Retina (tissue), 1 donor: ENCODE results near the gene MFSD2A.
"Not testable (repeated sequence)": the region's sequence is repeated elsewhere in the genome, so short reads cannot be mapped to it uniquely, and the experiment has no call there.

Experiments used
- DNase-seq: peaks from one replicate; pipeline ENCODE4 v3.0.0-alpha.2; 2016

MFSD2A gene

GRCh38 chr1:40007481-40008034 lies 52.6 kb downstream of the MFSD2A start:
- DNase-seq = not testable (repeated sequence)

- DNase-seq = no peak
Observed at GRCh38 chr1:40011198-40011597, 56.3 kb downstream of the MFSD2A start.

- DNase-seq = no peak
Observed at GRCh38 chr1:40014253-40014706, 59.3 kb downstream of the MFSD2A start.

GRCh38 chr1:40014812-40015594 lies 60.1 kb downstream of the MFSD2A start:
- no peak for DNase-seq

GRCh38 chr1:40017951-40018575 lies 63.1 kb downstream of the MFSD2A start:
- no peak for DNase-seq
